IMR-90 (cell line): ENCODE measurements around the gene COX14. TPM values are rescaled to one million over a fixed set of nuclear protein-coding genes. Genes with fewer than 3 reads are reported as not detected.
A peak's percentile ranks its signal among the peaks of the same experiment; 100 is the strongest.

ENCODE experiments used
- ATAC-seq: fragments of 200-7000 bp; cut with Tn5 transposase; 2 replicates; pipeline ENCODE4 v1.9.1; 2020; ENCODE audit warnings: low read depth, mild to moderate bottlenecking, moderate library complexity
- BruUV-seq: library from RNA; stranded (reverse); fragments of 400-500 nt; replicated peaks from 2 replicates; lab custom pipeline; 2021; lab: Mats Ljungman, UMichigan
- CTCF ChIA-PET: fragments of 300-600 bp; formaldehyde crosslinking; extraction: SDS; loops from one replicate; lab custom pipeline; 2021; ENCODE audit warnings: antibody characterized with exemption; lab: Yijun Ruan, JAX
- POLR2A ChIA-PET: fragments of 300-600 bp; sonication (Branson Sonifier 250); formaldehyde crosslinking; loops from one replicate; lab custom pipeline; 2022; ENCODE audit warnings: antibody characterized with exemption; ENCODE audit not compliant: unreplicated experiment; lab: Charles Lee
- DNase-seq: peaks from one replicate; pipeline ENCODE4 v3.0.0; 2013
- H2AFZ ChIP-seq: replicated peaks from 2 replicates; pipeline ENCODE3; 2013; ENCODE audit warnings: low read length, mild to moderate bottlenecking; ENCODE audit not compliant: poor library complexity
- H2AK5ac ChIP-seq: 2 replicates; pipeline ENCODE4 v1.6.1; 2013; ENCODE audit warnings: low read depth, low read length, inconsistent platforms
- H2AK9ac ChIP-seq: replicated peaks from 2 replicates; pipeline ENCODE3; 2013; ENCODE audit warnings: mild to moderate bottlenecking, low read depth, low read length, moderate library complexity; ENCODE audit not compliant: poor library complexity
- H2BK120ac ChIP-seq: 2 replicates; pipeline ENCODE4 v1.6.1; 2013; ENCODE audit warnings: low read depth, low read length, inconsistent platforms
- H2BK15ac ChIP-seq: 3 replicates; pipeline ENCODE4 v1.6.1; 2013; ENCODE audit warnings: low read depth, low read length, inconsistent platforms
- H2BK20ac ChIP-seq: 2 replicates; pipeline ENCODE4 v1.6.1; 2013; ENCODE audit warnings: low read depth, mild to moderate bottlenecking, inconsistent platforms, low read length, moderate library complexity
- H2BK5ac ChIP-seq: 2 replicates; pipeline ENCODE4 v1.6.1; 2013; ENCODE audit warnings: mild to moderate bottlenecking, low read depth, low read length, inconsistent platforms; ENCODE audit not compliant: poor library complexity, severe bottlenecking
- H3K14ac ChIP-seq: replicated peaks from 2 replicates; pipeline ENCODE4 v1.6.1; 2013; ENCODE audit warnings: low read depth, low read length, inconsistent platforms
- H3K18ac ChIP-seq: 2 replicates; pipeline ENCODE4 v1.6.1; 2013; ENCODE audit warnings: low read depth, low read length, control low read depth
- H3K23ac ChIP-seq: 2 replicates; pipeline ENCODE4 v1.6.1; 2013; ENCODE audit warnings: low read depth, low read length, inconsistent platforms
- H3K27ac ChIP-seq: 2 replicates; pipeline ENCODE4 v1.5.1; 2013; ENCODE audit warnings: mild to moderate bottlenecking, control low read depth, low read length; ENCODE audit not compliant: insufficient read depth
- H3K27me3 ChIP-seq: 2 replicates; pipeline ENCODE4 v1.6.1; 2013; ENCODE audit warnings: low read length; ENCODE audit not compliant: control insufficient read depth, insufficient read depth
- H3K36me3 ChIP-seq: 2 replicates; pipeline ENCODE4 v1.6.1; 2013; ENCODE audit warnings: low read length, mixed read lengths; ENCODE audit not compliant: control insufficient read depth, insufficient read depth
- H3K4ac ChIP-seq: 2 replicates; pipeline ENCODE4 v1.6.1; 2013; ENCODE audit warnings: low read depth, low read length, inconsistent platforms
- H3K4me1 ChIP-seq: 2 replicates; pipeline ENCODE4 v1.6.1; 2013; ENCODE audit warnings: low read length, mixed read lengths; ENCODE audit not compliant: control insufficient read depth, insufficient read depth
- H3K4me2 ChIP-seq: 2 replicates; pipeline ENCODE4 v1.6.1; 2013; ENCODE audit warnings: low read depth, mild to moderate bottlenecking, control low read depth, low read length, moderate library complexity
- H3K4me3 ChIP-seq: 2 replicates; pipeline ENCODE4 v1.5.1; 2013; ENCODE audit warnings: low read depth, mild to moderate bottlenecking, control low read depth, low read length, moderate library complexity; ENCODE audit not compliant: insufficient read depth
- H3K56ac ChIP-seq: 2 replicates; pipeline ENCODE4 v1.6.1; 2013; ENCODE audit warnings: low read length, inconsistent platforms; ENCODE audit not compliant: insufficient read depth; ENCODE audit errors: extremely low read depth
- H3K79me1 ChIP-seq, 2 experiments: 2 replicates each; pipeline ENCODE4 v1.6.1; 2013; ENCODE audit warnings: low read length in 2 of 2, inconsistent platforms in 1 of 2, low read depth in 1 of 2
- H3K9ac ChIP-seq: 2 replicates; pipeline ENCODE4 v1.6.1; 2013; ENCODE audit warnings: low read depth, low read length, control low read depth
- H3K9me1 ChIP-seq: 2 replicates; pipeline ENCODE4 v1.6.1; 2013; ENCODE audit warnings: low read length, inconsistent platforms; ENCODE audit not compliant: insufficient read depth
- H3K9me3 ChIP-seq: 2 replicates; pipeline ENCODE4 v1.6.1; 2013; ENCODE audit warnings: low read length; ENCODE audit not compliant: control insufficient read depth, insufficient read depth
- H4K20me1 ChIP-seq: 2 replicates; pipeline ENCODE4 v1.6.1; 2013; ENCODE audit warnings: low read length, inconsistent platforms; ENCODE audit not compliant: insufficient read depth
- H4K5ac ChIP-seq: 2 replicates; pipeline ENCODE4 v1.6.1; 2013; ENCODE audit warnings: mild to moderate bottlenecking, low read depth, low read length, control low read depth
- H4K8ac ChIP-seq, 2 experiments: 2 replicates each; pipeline ENCODE4 v1.6.1; 2013; ENCODE audit warnings: low read depth in 2 of 2, low read length in 2 of 2, control low read depth in 1 of 2, inconsistent platforms in 1 of 2
- H4K91ac ChIP-seq: 2 replicates; pipeline ENCODE4 v1.6.1; 2013; ENCODE audit warnings: low read depth, low read length, inconsistent platforms; ENCODE audit not compliant: insufficient read depth
- MAFK ChIP-seq: IDR thresholded peaks from 2 replicates; pipeline ENCODE4 v1.6.1; 2012; ENCODE audit warnings: low read depth, low read length, improper control_type of control experiment
- WGBS, 2 experiments: methylation state at CpG; one replicate each; pipeline versions ENCODE4 v1.1.5 to v1.1.7; 2013; ENCODE audit warnings: missing lambda C conversion rate in 2 of 2; ENCODE audit not compliant: insufficient read length in 1 of 2; ENCODE audit errors: extremely low coverage in 2 of 2; 5-methylcytosine and 5-hydroxymethylcytosine counted together
- dilution Hi-C: fragments of 300-500 bp; cut with HindIII; formaldehyde crosslinking; loops from one replicate; pipeline ENCODE4 v1.14.3; 2018; ENCODE audit warnings: low sequenced_read_pairs; ENCODE audit not compliant: unreplicated experiment
- in situ Hi-C: fragments of 300-500 bp; cut with MboI; formaldehyde crosslinking; loops from 3 replicates; pipeline ENCODE4 v1.14.3; 2019; ENCODE audit warnings: low sequenced_read_pairs, inconsistent platforms, mixed read lengths
- intact Hi-C: fragments of 100-400 bp; cut with micrococcal nuclease; formaldehyde crosslinking; loops from 2 replicates; pipeline ENCODE4 v1.10.0; 2022
- polyA plus RNA-seq, 3 experiments: library from polyadenylated mRNA; depleted of rRNA; stranded (reverse); fragments of >200 nt; gene quantifications; 2 replicates each; pipeline ENCODE4 v1.2.3, GENCODE V29; 2012; ENCODE audit warnings: low replicate concordance in 1 of 3
- total RNA-seq: library from RNA; depleted of rRNA; stranded (reverse); fragments of >200 nt; gene quantifications from 2 replicates; pipeline ENCODE4 v1.2.3, GENCODE V29; 2012

COX14 gene
- total and polyA plus RNA-seq, 2 of the 4 experiments (the other 2 are of a cell fraction): 30.8 to 81.8 TPM

- Histone ChIP-seq H2AFZ (no peak overlapping the region), H3K79me1 (peaks cover 16 to 46% of the 10 kb centered on the region in 2 experiments), H3K27me3 (no peaks in the 10 kb centered on the region), H3K27ac (no peak overlapping the region), H3K56ac (no peak overlapping the region), H3K4ac (peak overlapping the region; percentile 10; the same call in 1 of the 2 replicates), H3K18ac (no peak overlapping the region), H4K8ac (no peak overlapping the region; a peak in 1 of 4 replicates), H2BK120ac (no peak overlapping the region), H3K4me1 (peaks cover 7% of the 10 kb centered on the region), H2AK5ac (0 out of 2 replicates have a peak overlapping the region, but pooled peaks have one; percentile 17), H4K5ac (no peak overlapping the region), H3K36me3 (peaks cover 28% of the 10 kb centered on the region), H4K91ac (no peak overlapping the region), H3K14ac (peak overlapping the region; percentile 90; the same call in 1 of the 2 replicates), H2BK20ac (no peak overlapping the region), H3K9me3 (no peaks in the 10 kb centered on the region), H3K4me3 (no peak overlapping the region), H3K9ac (peak overlapping the region; percentile 82), H3K9me1 (no peaks in the 10 kb centered on the region), H2BK5ac (no peak overlapping the region), H2BK15ac (no peak overlapping the region), H3K4me2 (peak overlapping the region; percentile 88), H3K23ac (peak overlapping the region; percentile 70; the same call in 1 of the 2 replicates), H2AK9ac (peak overlapping the region; percentile 88), H4K20me1 (peaks cover 25% of the 10 kb centered on the region)
- ChIA-PET CTCF (interaction anchor here (2.4 kb wide), 1 partner anchor 26 kb away, joined by 12 read pairs; the partner anchor contains the start of gene COX14), POLR2A (no interaction called here)
- BruUV-seq: no TSS peak
- 60% methylated on average over 1 of the region's 5 CpGs; no CpG with 5 or more reads in 1 of the 2 experiments for WGBS, 2 experiments
- intact Hi-C loops (loop anchor here (5.0 kb wide), 1 partner anchor 81 kb away; the partner anchor contains the start of gene CERS5), in situ Hi-C loops (no loop called here), dilution Hi-C loops (no loop called here)
- ATAC-seq (no peak), DNase-seq (no peak)
- TF ChIP-seq MAFK: no peak
Measured at GRCh38 chr12:50086148-50086547, 25.9 kb upstream of the COX14 start.
